Measurements from ENCODE around the gene ELN.
"Not testable (repeated sequence)": the region's sequence is repeated elsewhere in the genome, so short reads cannot be mapped to it uniquely, and the experiment has no call there.

Gene ELN

DNA sequence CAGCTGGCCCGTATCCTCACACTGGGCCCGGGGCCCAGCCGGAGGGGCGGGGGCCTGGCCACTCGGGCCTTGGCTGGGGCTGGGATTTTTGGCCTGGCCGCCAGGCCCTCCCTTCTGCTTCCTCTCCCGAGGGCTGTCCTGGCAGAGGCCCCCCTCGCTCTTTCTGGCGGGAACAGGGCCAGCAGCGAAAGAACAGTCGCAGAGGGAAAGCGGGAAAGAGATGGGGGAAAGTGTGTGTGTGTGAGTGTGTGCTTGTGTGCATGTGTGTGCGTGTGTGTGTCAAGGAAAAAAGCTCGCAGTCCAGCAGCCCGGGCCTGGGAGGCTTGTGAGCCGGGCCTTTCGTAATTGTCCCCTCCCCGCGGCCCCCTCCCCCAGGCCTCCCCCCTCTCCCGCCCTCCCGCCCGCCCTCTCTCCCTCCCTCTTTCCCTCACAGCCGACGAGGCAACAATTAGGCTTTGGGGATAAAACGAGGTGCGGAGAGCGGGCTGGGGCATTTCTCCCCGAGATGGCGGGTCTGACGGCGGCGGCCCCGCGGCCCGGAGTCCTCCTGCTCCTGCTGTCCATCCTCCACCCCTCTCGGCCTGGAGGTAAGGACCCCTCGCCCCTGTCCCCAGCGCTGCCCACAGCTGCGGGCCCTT, at the start of gene ELN:
Gene ELN (plus strand): TSS at position 491 of the 638 bp plus-strand sequence. CDS start 15 bp downstream, at position 506.
- ATAC-seq = no peak
- no peak for DNase-seq

DNA sequence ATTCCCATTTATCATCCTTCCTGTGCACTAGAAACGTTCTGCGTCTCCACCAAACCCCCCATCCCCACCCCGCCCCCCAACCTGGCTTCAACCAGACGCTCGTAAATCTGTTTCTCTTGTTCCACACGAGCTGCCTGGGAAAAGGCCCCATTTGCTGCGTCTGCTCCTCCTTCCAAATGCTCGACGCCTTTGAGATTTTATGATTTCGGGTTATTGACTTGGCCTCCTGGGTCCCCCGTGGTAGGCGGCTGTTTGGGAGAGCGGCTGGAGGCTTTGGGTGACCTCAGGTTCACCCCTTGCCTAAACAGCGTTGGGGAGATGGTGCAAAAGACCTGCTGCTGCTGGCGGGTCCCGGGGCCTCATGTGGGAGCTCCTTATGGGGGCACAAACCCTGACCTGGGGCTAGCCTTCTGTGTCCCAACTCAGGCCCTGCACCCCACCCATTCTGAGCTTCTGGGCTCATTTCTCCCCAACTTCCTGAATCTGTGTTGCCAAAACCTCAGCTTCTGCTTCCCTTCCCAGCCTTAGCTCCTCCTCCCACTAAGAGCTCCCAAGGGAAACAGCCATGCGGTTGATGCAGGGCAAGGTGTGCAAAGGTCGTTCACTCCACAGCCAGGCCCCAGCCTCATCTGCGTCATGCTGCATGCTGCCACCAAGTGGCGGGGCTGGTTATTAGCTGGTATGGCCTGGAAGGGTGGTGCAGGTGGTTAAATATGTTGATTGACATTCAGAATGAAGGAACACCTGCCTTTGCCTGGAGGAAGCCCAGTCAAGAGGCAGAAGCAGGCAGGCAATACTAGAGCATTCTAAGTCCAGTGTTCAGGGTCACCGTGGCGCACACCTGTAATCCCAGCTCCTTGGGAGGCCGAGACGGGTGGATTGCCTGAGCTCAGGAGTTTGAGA, 49.1 kb upstream of the ELN start:
- DNase-seq (peak; percentile 39), ATAC-seq (peak; percentile 53)

DNA sequence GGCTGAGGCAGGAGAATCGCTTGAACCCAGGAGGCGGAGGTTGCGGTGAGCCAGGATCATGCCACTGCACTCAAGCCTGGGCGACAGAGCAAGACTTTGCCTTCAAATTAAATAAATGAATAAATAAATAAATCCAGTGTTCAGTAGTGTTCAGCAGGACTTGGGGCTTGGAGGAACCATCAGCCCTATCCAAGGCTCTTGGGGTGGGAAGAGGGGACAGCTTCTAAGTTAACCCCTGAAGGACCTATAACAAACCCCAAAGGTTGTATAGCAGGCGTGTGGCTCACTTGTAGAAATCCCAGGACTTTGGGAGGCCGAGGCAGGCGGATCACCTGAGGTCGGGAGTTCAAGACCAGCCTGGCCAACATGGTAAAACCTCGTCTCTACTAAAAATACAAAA, 48.3 kb upstream of the ELN start:
- DNase-seq, ATAC-seq: not testable (repeated sequence)

DNA sequence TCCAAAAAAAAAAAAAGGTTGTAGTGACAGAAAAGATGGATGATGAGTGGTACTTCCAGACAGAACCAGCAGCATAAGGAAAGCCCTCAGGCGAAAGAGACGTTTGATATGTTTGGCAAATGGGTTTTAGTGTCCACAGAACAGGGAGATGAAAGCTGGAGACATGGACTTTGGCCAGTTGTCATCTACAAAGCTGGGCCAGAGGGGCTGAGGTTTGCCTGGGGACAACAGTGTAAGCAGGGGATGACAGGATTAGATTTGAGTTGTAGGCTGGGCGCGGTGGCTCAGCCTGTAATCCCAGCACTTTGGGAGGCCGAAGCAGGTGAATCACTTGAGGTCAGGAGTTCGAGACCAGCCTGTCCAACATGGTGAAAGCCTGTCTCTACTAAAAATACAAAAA, 47.8 kb upstream of the ELN start:
- no peak for DNase-seq
- ATAC-seq = no peak

DNA sequence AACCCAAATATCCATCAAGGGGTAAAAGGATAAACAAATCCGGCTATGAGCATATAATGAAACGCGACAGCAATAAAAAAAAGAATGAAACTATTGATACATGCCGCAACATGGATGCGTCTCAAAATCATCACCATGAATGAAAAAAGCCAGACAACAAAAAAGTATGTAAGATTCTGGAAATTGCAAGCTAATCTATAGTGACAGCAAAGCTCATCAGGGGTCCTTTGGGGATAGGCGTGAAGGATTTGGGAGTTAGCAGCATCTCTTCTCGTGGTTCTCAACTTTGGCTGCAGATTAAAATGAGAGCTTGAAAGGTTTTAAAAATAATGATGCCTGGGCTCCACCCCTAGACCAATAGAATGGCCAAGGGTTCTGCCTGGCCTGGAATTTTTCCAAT, 46.0 kb upstream of the ELN start:
- DNase-seq (no peak), ATAC-seq (no peak)

DNA sequence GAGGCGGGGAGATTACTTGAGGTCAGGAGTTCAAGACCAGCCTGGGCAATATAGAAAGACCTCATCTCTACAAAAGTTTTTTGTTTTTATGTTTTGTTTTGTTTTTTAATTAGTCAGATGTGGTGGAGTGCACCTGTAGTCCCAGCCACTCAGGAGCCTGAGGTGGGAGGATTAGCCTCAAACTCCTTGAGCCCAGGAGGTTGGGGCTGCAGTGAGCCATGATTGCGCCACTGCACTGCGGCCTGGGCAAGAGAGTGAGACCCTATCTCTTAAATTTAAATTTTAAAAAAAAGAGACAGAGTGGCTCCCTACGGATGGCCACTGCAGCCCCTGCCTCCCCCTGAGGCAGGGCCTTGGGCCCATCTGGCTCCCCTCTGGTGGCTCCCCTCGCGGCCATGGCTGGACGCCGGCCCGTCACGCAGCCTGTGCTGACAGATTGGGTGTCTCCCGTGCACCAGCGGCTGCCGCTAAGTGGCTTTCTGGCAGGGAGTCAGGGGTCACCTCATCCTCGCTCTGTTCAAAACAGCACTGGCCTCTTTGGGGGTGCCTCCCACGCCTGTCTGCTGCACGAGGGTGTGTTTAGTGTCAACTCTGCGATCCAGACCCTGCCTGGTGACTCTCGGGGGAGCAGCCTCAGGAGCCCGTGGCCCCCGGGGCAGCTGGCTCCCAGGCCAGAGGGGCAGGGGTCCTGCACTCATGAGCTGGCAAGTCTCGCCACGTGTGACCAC, 44.4 kb upstream of the ELN start:
- no peak for ATAC-seq
- no peak for DNase-seq

DNA sequence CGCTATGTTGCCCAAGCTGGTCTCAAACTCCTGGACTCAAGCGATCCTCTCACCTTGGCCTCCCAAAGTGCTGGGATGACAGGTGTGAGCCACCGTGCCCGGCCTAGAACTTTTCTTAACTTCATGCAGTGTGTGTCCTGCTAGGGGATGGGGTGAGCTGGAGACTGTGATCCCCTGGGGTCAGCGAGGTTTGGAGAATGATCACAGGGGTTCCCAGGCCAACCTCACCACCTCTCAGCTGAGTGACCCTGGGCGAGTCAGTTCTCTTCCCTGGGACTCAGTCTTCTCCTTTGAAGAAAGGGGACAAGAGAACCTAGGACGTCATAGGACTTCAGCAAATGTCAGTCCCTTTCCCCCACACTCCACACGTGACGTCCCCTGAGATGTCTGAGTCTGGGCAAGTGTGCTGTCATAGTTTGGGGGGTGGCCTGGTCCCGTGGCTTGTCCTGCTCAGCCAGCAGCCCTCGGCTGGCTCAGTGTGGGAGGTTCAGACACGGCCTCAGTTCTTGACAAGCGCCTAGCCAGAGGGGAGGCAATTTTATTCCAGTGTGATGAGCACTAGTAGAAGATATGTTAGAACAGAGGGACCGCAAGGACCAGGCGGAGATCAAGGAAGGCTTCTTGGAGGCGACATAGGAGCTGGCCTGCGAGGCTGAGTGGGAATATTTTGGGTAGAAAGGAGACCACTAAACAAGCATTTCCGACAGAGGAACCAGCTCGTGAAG, 43.3 kb upstream of the ELN start:
- ATAC-seq (no peak), DNase-seq (no peak)

DNA sequence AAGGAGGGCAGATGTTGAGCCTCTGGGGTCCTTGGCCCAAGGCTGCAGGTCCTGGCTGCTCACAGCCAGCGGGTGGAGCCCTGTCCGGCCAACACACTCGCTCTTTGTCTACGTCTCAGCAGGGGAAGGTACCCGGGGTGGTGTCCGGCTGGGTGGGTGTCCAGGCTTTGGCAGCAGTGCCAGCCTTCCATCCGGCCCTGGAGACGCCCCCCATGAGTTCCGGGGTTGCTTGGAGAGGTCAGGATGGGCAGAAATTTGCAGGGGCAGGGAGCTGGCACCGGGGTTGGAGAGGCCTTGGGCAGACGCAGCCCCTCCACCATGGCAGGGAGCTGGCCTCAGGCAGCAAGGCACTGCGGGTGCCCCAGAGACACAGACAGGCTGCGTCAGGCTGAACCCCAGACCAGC, 42.2 kb upstream of the ELN start:
- DNase-seq (no peak), ATAC-seq (no peak)

DNA sequence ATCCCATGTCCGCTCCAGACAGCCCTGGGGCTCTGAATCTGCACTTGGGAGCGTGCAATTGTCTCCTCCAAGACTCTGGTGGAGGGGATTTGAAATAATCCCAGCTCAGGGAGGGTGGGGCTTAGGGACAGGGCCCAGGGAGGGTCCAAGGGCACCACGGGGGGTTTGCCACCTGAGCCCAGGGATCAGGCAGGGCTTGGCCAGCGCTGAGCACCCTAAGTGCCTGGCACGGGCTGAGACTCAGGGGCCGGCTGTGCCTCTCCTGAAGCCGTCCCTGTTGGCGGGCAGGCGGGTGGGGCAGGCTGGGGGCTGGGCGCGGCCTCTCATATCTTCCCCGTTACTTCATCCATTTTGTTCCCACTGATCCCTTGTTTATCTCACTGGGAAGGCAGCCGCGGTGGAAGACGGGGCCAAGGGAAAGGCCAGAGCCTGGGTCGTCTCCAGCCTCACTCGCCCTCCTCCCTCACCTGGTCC, 41.8 kb upstream of the ELN start:
- DNase-seq (no peak), ATAC-seq (no peak)

DNA sequence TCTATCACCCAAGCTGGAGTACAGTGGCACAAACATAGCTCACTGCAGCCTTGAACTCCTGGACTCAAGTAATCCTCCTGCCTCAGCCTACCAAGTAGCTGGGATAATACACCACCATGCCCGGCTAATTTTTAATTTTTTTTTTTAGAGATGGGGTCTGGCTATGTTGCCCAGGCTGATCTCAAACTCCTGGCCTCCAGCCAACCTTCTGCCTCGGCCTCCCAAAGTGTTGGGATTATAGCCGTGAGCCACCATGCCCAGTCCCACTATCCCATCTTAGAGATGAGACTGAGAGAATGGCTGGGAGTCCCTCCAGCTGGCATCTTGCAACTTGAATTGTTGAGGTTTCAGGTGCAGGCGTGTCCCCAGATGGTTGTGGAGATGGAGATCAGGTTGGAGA, 40.7 kb upstream of the ELN start:
- no peak for DNase-seq
- ATAC-seq = no peak

DNA sequence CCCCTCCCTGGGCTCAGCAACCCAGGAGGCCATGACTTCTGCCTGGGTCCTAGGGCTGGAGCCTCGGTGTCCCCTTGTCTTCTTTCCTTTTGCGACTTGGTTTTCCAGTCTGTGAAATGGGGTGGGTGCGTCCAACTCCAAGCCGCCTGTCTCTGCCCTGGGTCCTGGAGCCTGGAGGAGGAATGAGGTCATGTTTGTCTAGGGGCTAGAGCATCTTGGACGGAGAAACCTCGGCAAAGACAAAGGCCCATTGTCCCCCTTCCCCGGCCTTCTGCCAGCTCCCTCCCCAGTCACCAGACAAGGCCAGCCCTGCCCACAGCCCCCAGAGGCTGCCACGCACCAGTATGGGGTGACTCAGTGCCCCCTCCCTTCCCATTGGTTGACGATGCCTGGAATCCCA, 39.8 kb upstream of the ELN start:
- DNase-seq = no peak
- no peak for ATAC-seq

DNA sequence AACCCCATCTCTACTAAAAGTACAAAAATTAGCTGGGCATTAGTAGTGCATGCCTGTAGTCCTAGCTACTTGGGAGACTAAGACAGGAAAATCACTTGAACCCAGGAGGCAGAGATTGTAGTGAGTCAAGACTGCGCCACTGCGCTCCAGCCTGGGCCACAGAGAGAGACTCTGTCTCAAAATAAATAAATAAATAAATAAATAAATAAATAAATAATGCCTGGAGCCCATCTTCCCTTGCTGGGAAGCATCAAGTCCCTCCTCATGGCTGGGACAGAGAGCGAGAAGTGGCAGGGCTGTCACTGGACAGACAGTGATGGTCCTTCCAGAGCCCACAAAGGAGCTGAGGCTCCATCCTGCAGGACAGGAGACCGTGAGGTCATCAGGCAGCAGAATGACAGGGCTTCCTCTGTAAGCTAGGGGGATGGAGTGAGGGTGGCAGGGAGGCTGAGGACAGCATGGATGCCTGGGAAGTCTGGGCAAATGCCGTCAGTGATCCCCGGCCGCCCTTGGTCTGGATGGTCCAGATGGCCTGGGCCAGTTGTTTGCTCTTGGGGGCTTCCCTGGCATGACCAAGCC, 36.4 kb upstream of the ELN start:
- no peak for DNase-seq

DNA sequence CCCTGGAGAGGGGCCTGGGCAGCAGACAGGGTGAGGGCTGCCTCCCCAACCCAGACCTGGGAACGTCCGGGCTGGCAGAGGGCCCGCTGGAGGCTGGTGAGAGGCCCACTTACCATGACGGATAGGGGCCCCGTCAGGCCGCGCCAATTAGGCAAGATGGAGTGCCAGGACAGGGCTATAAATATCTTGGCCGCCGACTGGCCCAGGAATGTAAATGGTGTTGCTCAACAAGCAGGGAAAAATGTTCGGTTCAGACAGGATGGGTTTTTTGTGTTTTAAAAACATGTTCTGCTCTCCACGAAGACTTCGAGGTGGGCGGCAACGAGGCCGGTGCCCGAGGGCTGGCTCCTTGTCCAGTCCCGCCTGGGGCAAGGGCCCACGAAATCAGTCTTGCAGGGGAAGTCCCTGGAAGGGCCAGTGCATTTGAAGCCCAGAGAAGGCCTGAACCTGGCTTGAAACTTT, 35.8 kb upstream of the ELN start:
- DNase-seq (no peak), ATAC-seq (no peak)

More for the DNA sequence above, 36.4 kb upstream of the ELN start:
- no peak for ATAC-seq

DNA sequence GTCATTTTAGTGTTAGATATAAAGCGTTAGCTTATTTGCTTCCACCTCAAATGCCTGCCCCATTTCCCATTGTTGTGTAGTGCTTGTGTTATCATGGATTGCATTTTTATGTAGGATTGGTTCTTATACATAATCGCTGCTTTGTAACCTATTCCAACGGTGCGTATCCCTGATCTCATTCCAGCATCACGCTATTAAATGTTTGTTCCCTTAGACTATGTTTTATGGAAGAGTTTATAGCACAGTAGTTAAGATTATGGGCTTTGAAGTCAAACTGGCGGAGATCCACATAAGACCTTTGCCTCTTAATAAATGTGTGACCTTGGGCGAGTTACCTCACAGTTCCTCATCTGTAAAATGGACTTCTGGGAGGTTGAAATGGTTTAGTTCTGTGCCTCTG, 34.0 kb upstream of the ELN start:
- ATAC-seq (no peak), DNase-seq (no peak)

DNA sequence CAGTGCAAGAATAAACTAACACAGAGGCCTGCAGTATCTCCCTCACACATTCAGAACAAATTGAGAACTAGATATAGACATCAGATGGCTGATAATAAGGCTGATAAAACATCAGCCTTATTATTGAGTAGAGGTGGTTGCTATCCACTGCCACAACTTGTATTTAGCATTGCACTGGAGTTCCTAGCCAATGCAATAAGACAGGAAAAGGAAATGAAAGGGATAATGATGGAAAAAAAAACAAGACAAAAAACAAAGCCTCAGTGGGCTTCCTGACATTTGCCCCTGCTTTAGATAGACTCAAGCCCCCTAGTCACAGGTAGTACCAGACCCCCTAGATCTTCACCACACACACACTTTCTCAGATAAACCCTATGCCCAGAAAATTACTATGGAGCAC, 33.2 kb upstream of the ELN start:
- ATAC-seq = no peak
- no peak for DNase-seq

DNA sequence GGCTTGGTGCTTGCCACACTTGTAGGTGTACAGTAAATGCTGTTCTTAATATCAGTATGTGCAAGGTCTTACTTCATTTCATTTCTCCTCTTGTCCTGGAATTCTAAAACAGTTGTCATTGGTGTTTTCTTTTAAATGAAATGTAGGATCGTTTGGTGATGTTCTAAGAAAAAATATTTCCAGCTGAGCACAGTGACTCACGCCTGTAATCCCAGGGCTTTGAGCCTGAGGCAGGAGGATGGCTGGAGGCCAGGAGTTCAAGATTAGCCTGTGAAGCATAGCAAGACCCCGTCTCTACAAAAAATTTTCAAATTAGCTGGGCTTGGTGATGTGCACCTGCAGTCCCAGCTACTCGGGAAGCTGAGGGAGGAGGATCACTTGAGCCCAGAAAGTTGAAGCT, 32.6 kb upstream of the ELN start:
- DNase-seq (no peak), ATAC-seq (no peak)

DNA sequence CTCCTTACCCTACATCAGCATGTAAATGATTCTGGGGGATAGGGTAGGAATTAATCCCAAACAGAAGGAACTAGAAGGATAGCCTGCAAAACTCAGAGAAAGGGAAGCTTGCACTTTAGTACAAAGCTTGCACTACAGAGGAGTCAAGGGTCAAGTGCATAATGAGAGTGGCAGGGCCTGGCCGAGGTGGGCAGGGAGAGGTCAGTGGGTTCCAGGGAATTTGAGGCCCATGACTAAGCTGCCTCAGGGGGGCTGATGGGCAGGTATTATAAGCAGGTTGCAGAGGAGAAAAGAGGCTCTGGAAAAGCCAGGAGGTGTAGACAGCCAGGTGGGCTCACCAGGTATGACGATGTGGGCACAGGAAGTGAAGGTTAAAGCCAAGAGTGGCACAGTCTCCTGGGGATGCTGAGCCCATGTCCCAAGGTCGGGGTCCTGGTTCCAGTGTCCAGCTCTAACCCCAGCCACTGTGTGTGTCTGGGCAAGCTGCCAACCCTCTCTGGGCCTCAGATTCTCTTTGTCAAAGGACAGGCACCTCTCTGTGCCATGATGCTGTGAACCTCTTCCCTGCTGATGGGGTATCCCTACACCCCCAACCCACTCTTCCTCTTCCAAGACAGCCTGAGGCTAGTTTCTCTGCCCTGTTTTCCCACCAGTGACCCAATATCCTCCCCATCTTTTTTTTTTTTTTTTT, 32.0 kb upstream of the ELN start:
- no peak for ATAC-seq

DNA sequence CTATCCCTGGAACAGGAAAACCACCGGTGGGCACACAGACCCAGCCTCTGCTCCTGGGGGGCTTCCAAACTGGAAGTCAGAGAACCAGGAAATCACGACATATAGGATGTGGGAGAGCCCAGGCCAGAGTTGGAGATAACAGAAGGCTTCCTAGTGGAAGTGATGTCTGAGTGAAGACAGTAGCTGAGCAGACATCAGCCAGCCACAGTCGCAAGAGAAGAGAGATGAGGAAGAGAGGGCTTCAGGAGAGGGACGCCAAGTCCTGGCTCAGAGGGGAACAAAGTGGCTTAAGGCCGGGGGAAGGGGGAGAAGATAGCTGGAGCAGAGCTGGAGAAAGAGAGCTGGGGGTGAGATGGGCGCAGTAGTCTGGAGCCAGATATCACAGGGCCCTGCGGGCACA, 30.9 kb upstream of the ELN start:
- no peak for ATAC-seq
- no peak for DNase-seq

More for the DNA sequence above, 32.0 kb upstream of the ELN start:
- DNase-seq = no peak

DNA sequence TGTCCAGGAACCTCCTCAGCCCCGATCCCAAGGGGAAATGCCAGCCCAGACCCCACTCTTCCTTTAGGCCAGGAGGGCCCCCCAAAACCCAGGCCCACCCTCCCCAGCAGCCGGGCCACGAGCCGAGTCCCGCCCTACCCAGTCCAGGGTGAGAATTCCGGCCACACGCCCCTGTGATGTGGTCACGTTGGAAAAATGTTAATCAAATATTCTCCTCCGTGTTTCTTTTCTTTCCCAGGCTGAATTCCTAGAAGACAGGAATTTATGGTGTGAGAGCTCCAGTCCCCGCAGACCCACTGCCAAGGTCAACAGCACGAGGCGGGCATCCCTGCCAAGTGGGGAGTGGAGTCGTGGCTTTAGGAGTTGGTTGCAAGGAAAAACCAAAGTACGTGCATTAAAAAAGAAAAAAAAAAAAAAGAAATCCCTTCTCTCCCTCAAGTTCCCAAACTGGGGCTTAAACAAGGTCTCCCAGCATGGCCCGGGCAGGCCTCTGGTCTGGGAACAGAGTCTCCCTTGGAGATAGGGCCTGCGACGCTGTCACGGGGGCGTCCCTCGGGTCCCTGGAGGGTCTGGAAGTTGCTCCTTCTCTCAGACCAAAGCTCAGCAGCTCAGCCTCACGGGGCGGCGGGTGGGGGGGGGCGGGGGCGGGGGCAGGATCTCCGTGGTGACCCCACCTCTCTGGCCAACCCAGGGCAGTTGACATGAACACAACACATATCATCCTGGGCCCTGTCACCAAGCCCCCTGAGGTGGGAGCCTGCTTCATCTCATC, 28.1 kb upstream of the ELN start:
- DNase-seq (no peak), ATAC-seq (no peak)

DNA sequence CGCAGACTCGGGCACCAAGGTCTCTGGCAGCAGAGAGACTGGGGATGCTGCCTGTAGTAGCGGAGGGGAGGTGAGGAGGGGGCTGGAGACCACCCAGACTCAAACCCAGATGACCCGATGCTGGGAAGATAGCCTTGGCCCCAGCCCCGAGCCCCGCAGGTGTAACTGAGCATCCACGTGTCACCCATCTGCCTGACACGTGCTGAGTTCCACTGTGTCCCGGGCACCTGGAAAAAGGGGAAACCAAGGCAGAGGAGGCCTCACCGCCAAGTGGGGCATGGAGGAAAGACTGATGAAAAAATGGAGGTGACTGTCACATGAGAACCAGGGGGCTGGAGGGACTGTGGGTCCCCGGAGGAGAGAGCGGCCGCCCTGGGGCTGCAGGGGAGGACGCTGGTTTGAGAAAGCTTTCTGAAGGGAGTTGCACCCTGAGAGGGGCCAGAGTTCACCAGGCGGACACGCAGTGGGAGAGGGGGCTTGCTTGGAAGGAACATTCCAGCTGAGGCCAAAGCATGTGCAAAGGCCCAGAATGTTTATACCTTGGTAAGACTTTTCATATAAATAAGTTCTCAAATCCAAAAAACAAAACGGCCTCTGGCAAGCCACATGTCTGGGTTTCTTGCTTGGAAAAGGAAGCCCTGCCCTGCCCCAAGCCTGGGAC, 27.4 kb upstream of the ELN start:
- ATAC-seq = no peak
- DNase-seq = no peak
